Thyroid gland (tissue), 4 donors: ENCODE data around the gene EGR4.

ENCODE experiments used
- POLR2A ChIP-seq, 2 donors: fragments of 450-650 bp; IDR thresholded peaks; one replicate each; pipeline ENCODE4 v1.6.1; 2017; ENCODE audit warnings: antibody characterized with exemption in 2 of 2, mild to moderate bottlenecking in 2 of 2, moderate library complexity in 1 of 2
- TF ChIP-seq, protein P1 (sequence below), 6 experiments: fragments of 200-600 bp in 3 of 6; fragments of 450-650 bp in 3 of 6; sonication (generic) in 3 of 6; IDR thresholded peaks; one replicate each; pipeline ENCODE4 v1.5.1; 2016 to 2019; ENCODE audit warnings: antibody characterized with exemption in 6 of 6, mild to moderate bottlenecking in 2 of 6, inconsistent platforms in 1 of 6, moderate library complexity in 1 of 6

- TF ChIP-seq, protein P1, sequence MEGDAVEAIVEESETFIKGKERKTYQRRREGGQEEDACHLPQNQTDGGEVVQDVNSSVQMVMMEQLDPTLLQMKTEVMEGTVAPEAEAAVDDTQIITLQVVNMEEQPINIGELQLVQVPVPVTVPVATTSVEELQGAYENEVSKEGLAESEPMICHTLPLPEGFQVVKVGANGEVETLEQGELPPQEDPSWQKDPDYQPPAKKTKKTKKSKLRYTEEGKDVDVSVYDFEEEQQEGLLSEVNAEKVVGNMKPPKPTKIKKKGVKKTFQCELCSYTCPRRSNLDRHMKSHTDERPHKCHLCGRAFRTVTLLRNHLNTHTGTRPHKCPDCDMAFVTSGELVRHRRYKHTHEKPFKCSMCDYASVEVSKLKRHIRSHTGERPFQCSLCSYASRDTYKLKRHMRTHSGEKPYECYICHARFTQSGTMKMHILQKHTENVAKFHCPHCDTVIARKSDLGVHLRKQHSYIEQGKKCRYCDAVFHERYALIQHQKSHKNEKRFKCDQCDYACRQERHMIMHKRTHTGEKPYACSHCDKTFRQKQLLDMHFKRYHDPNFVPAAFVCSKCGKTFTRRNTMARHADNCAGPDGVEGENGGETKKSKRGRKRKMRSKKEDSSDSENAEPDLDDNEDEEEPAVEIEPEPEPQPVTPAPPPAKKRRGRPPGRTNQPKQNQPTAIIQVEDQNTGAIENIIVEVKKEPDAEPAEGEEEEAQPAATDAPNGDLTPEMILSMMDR (IDR thresholded peaks at IDR 0.05), result no peak
- TF ChIP-seq POLR2A (IDR thresholded peaks at IDR 0.05), result no peak
These were observed 40.7 kb upstream of the EGR4 start for GRCh38 chr2:73334045-73334444.
